Measurements from ENCODE around the gene SLCO1B1. TPM values are rescaled to one million over a fixed set of nuclear protein-coding genes. Genes with fewer than 3 reads are reported as not detected.

The SLCO1B1 gene
- total RNA-seq, 1 experiment from 2014 or later, result 0.32 TPM

GRCh38 chr12:21111732-21112131, 19.3 kb upstream of the SLCO1B1 start:
- intact Hi-C loops (cut with micrococcal nuclease), result no loop called here
- Histone ChIP-seq H3K9me3 (ENCODE audit: control insufficient read depth in 1 of 2, insufficient read depth in 1 of 2, low read depth in 1 of 2, low read length in 2 of 2) (no peaks in the 10 kb centered on the region), H3K4me2 (ENCODE audit: low read length) (no peak overlapping the region), H3K36me3 (ENCODE audit: control insufficient read depth in 1 of 2, insufficient read depth in 2 of 2, low read length in 2 of 2) (no peaks in the 10 kb centered on the region), H3K4me3 (replicated peaks in 1 of 2; ENCODE audit: low read depth in 1 of 2, low read length in 2 of 2) (no peak overlapping the region), H3K27ac (ENCODE audit: low read depth, low read length) (no peak overlapping the region), H3K4me1 (ENCODE audit: control insufficient read depth in 1 of 2, insufficient read depth in 2 of 2, low read length in 2 of 2) (no peaks in the 10 kb centered on the region), H3K79me2 (ENCODE audit: insufficient read depth, low read length) (no peaks in the 10 kb centered on the region), H2AFZ (ENCODE audit: low read depth, low read length, poor library complexity, severe bottlenecking) (no peak overlapping the region), H3K9ac (ENCODE audit: low read length) (no peak overlapping the region), H3K9me2 (ENCODE audit: insufficient read depth) (no peaks in the 10 kb centered on the region), H3K27me3 (ENCODE audit: insufficient read depth, low read length) (no peaks in the 10 kb centered on the region), H4K20me1 (ENCODE audit: insufficient read depth) (no peaks in the 10 kb centered on the region)
- ATAC-seq, result no peak
- no peak for DNase-seq (ENCODE audit: low read depth, low spot score)
- CTCF ChIA-PET, result no interaction called here
- BruUV-seq (replicated peaks), result no TSS peak
- RAD21 ChIA-PET (ENCODE audit: low non-redundant PET in 1 of 2, low total read pairs in 2 of 2, uncharacterized antibody in 2 of 2, unreplicated experiment in 2 of 2), result interaction anchor here in 1 of 2 experiments (0.6 kb wide), 1 partner anchor 117 kb away, joined by 5 read pairs; no protein-coding TSS in a partner anchor
- POLR2A ChIA-PET, result no interaction called here
- no peak for TF ChIP-seq EGR1 (IDR thresholded peaks at IDR 0.05; ENCODE audit: low read depth)
- TF ChIP-seq POLR2AphosphoS5 (IDR thresholded peaks at IDR 0.05; ENCODE audit: low read depth, low read length), result no peak
- no peak for TF ChIP-seq SIN3A (IDR thresholded peaks at IDR 0.05; ENCODE audit: low read depth)
- no peak for TF ChIP-seq ZBTB33 (IDR thresholded peaks at IDR 0.05; ENCODE audit: extremely low read depth, insufficient replicate concordance, low read length)
- no peak for TF ChIP-seq ZFX (IDR thresholded peaks at IDR 0.05)
- TF ChIP-seq, protein P1, sequence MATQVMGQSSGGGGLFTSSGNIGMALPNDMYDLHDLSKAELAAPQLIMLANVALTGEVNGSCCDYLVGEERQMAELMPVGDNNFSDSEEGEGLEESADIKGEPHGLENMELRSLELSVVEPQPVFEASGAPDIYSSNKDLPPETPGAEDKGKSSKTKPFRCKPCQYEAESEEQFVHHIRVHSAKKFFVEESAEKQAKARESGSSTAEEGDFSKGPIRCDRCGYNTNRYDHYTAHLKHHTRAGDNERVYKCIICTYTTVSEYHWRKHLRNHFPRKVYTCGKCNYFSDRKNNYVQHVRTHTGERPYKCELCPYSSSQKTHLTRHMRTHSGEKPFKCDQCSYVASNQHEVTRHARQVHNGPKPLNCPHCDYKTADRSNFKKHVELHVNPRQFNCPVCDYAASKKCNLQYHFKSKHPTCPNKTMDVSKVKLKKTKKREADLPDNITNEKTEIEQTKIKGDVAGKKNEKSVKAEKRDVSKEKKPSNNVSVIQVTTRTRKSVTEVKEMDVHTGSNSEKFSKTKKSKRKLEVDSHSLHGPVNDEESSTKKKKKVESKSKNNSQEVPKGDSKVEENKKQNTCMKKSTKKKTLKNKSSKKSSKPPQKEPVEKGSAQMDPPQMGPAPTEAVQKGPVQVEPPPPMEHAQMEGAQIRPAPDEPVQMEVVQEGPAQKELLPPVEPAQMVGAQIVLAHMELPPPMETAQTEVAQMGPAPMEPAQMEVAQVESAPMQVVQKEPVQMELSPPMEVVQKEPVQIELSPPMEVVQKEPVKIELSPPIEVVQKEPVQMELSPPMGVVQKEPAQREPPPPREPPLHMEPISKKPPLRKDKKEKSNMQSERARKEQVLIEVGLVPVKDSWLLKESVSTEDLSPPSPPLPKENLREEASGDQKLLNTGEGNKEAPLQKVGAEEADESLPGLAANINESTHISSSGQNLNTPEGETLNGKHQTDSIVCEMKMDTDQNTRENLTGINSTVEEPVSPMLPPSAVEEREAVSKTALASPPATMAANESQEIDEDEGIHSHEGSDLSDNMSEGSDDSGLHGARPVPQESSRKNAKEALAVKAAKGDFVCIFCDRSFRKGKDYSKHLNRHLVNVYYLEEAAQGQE (IDR thresholded peaks at IDR 0.05; ENCODE audit: low read depth), result no peak
- TF ChIP-seq FOSL1 (IDR thresholded peaks at IDR 0.05; ENCODE audit: low read depth), result no peak
- TF ChIP-seq CEBPB (IDR thresholded peaks at IDR 0.05; ENCODE audit: low read depth), result no peak
- TF ChIP-seq CBX3 (IDR thresholded peaks at IDR 0.05; ENCODE audit: low read depth), result no peak
- no peak for TF ChIP-seq TCF7L2 (IDR thresholded peaks at IDR 0.05; ENCODE audit: borderline replicate concordance, extremely low read depth, insufficient read depth, insufficient read length)
- TF ChIP-seq EZH2 (IDR thresholded peaks at IDR 0.05), result no peak
- TF ChIP-seq JUND (IDR thresholded peaks at IDR 0.05), result no peak
- no peak for TF ChIP-seq POLR2A (IDR thresholded peaks at IDR 0.05; ENCODE audit: borderline replicate concordance, extremely low read depth, insufficient read depth, insufficient read length)
- no peak for TF ChIP-seq RAD21 (IDR thresholded peaks at IDR 0.05; ENCODE audit: low read depth)
- TF ChIP-seq, protein P2, sequence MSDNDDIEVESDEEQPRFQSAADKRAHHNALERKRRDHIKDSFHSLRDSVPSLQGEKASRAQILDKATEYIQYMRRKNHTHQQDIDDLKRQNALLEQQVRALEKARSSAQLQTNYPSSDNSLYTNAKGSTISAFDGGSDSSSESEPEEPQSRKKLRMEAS (IDR thresholded peaks at IDR 0.05), result no peak
- TF ChIP-seq SP1 (IDR thresholded peaks at IDR 0.05; ENCODE audit: low read depth), result no peak
